Astrocyte of the cerebellum (primary cell): ENCODE data around the gene CZIB.

Experiments used
- DNase-seq: peaks from one replicate; pipeline ENCODE4 v3.0.0-alpha.2; 2011; ENCODE audit warnings: low read depth
- H3K4me3 ChIP-seq: 2 replicates; pipeline ENCODE4 v1.5.1; 2011; ENCODE audit warnings: mild to moderate bottlenecking, low read depth, low read length, moderate library complexity
- CTCF ChIP-seq: IDR thresholded peaks from 2 replicates; pipeline ENCODE4 v1.5.1; 2012; ENCODE audit warnings: low read length, low read depth, moderate library complexity, mild to moderate bottlenecking; ENCODE audit errors: missing control alignments
- in situ Hi-C: cut with HindIII; loops from 2 replicates; pipeline ENCODE4 v1.10.0; 2017; ENCODE audit warnings: low sequenced_read_pairs

Gene CZIB

GRCh38 chr1:53203466-53203865 lies 17.0 kb downstream of the CZIB start:
- TF ChIP-seq CTCF, result no peak
- DNase-seq, result no peak
- in situ Hi-C loops, result no loop called here
- no peak overlapping the region for H3K4me3 ChIP-seq

- in situ Hi-C loops, result no loop called here
- no peak overlapping the region for H3K4me3 ChIP-seq
- DNase-seq, result no peak
- no peak for TF ChIP-seq CTCF
Observed at GRCh38 chr1:53198241-53198651, 22.2 kb downstream of the CZIB start.

- in situ Hi-C loops, result no loop called here
- TF ChIP-seq CTCF, result no peak
- H3K4me3 ChIP-seq, result peak overlapping the region; percentile 77
- no peak for DNase-seq
Observed at GRCh38 chr1:53197291-53198200, 22.9 kb downstream of the CZIB start.

GRCh38 chr1:53196485-53197290 lies 23.7 kb downstream of the CZIB start, which contains the start of gene CPT2:
Gene CPT2 (plus strand): TSS chr1:53196824. CDS start chr1:53196944, 120 bp downstream.
- H3K4me3 ChIP-seq, result peak within 1 kb of the TSS; percentile 77
- DNase-seq, result peak; percentile 68
- in situ Hi-C loops, result no loop called here
- TF ChIP-seq CTCF, result no peak

- in situ Hi-C loops, result no loop called here
- no peak for TF ChIP-seq CTCF
- DNase-seq, result no peak
- peak overlapping the region; percentile 77 for H3K4me3 ChIP-seq
Observed at GRCh38 chr1:53196017-53196484, 24.4 kb downstream of the CZIB start.

GRCh38 chr1:53195246-53196016 lies 25.0 kb downstream of the CZIB start:
- TF ChIP-seq CTCF, result no peak
- no peak for DNase-seq
- H3K4me3 ChIP-seq, result no peak overlapping the region
- in situ Hi-C loops, result no loop called here
